ENCODE results near the gene FHIP1B. TPM values are rescaled to one million over a fixed set of nuclear protein-coding genes. Genes with fewer than 3 reads are reported as not detected.
"Not testable (repeated sequence)": the region's sequence is repeated elsewhere in the genome, so short reads cannot be mapped to it uniquely, and the experiment has no call there.

Gene FHIP1B
- total RNA-seq, result 27.6 TPM

DNA sequence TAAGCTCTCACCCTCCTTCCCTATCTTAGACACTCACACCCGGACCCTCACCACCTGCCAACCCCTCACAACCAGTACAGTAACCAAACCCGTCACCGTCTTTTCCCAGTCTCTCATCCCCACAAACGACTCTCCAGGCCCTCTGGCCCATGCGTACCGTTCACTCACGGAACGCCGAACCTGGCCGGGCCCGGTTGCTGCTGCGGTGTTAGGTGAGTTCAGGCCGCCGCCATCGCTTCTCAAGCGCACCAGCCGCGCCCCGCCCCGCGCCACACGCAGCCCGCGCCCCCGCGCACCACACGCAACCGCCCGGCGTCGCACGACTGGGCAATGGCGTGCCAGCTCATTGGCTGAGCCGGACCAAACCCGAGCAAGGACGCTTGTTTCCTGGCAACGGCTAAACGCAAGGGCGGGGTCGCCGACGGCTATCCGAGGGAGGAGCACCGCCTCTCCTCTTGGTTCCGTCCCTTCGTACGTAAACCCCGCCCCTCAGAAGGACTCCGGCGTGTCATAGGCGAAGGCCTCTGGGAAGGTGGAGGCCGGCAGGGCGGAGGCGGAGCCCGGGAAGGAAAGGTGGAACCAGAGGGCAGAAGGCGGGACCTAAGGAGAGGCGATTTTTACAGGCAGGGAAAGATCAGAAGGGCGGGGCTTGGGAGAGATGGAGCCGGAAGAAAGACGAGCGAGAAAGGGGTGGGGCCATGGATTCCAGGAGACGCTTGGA, at the start of gene FHIP1B:
FHIP1B (minus strand) TSS at position 250 of the 721 bp plus-strand sequence. CDS start 10,120 bp downstream, outside the sequence.
- Histone ChIP-seq H3K27me3 (ENCODE audit: insufficient read depth, low read length) (no peaks in the 10 kb centered on the region), H3K9me3 (ENCODE audit: low read depth, low read length) (no peaks in the 10 kb centered on the region), H3K4me1 (ENCODE audit: insufficient read depth, low read length) (peaks cover 46% of the 10 kb centered on the region), H3K4me3 (ENCODE audit: low read length) (peak within 1 kb of the TSS; percentile 85)

DNA sequence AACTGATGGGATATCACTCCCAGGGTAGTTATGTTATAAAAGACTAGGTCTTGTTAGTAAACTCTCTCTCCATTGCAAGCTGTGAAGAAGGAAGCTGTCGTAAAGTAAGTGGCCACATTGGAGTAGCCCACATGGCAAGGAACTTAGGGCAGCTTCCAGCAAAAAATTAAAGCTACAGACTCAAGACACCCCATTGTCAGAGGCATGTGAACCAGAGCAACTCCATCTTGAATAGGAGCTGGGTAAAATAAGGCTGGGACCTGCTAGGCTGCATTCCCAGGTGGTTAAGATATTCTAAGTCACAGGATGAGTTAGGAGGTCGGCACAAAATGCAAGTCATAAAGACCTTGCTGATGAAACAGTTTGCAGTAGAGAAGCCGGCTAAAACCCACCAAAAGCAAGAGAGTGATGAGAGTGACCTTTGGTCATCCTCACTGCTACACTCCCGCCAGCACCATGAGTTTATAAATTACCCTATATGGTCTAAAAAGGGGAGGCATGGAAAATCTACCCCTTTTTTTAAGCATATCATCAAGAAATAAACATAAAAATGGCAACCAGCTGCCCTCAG, 49.1 kb upstream of the FHIP1B start:
- Histone ChIP-seq H3K27me3 (ENCODE audit: insufficient read depth, low read length) (peaks cover 38% of the 10 kb centered on the region), H3K9me3 (ENCODE audit: low read depth, low read length) (no peaks in the 10 kb centered on the region), H3K4me3 (ENCODE audit: low read length) (no peak overlapping the region), H3K4me1 (ENCODE audit: insufficient read depth, low read length) (no peaks in the 10 kb centered on the region)

- not testable (repeated sequence) for H3K4me1 ChIP-seq (ENCODE audit: insufficient read depth, low read length); H3K9me3 ChIP-seq (ENCODE audit: low read depth, low read length); H3K4me3 ChIP-seq (ENCODE audit: low read length)
- H3K27me3 ChIP-seq (ENCODE audit: insufficient read depth, low read length), result peaks cover 33% of the 10 kb centered on the region
Measured at GRCh38 chr11:6280809-6281208, 46.4 kb upstream of the FHIP1B start.

DNA sequence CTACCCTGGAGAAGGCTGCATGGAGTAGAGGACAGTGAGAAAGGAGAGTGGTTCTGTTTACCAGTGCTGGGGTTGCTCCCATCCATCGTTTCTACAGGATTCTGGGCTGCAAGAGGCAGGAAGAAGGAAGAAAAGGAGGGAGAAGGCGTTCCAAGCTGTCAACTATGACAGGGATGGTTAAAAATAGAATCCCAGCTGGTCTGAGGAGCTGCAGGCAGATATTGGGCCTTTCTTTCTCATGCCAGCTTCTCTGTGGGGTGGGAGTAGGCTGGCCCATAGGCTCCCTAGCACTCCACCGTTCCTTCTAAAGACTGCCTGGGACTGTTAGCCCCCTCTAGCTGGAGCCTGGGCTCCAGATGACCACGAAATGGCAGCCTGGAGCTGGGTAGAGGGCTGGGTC, 38.8 kb upstream of the FHIP1B start:
- no peaks in the 10 kb centered on the region for H3K4me1 ChIP-seq (ENCODE audit: insufficient read depth, low read length)
- H3K27me3 ChIP-seq (ENCODE audit: insufficient read depth, low read length), result peaks cover 24% of the 10 kb centered on the region
- H3K9me3 ChIP-seq (ENCODE audit: low read depth, low read length), result no peaks in the 10 kb centered on the region
- H3K4me3 ChIP-seq (ENCODE audit: low read length), result no peak overlapping the region

DNA sequence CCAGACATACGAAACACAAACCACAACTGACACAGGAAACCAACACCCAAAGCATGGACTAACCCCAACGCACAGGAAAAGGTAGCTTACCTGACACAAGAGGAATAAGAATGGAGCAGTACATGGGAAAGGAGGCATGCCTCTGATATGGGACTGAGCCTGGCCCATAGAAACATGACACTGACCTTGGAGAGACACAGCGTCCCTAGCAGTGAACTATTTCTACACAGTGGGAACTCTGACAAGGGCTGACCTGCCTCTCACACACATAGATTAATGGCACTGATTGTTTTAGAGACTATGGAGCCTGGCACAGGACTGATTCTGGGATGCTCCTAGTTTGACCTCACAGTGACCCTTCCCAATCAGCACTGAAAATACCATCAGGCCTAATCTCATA, 37.2 kb upstream of the FHIP1B start:
- Histone ChIP-seq H3K9me3 (ENCODE audit: low read depth, low read length) (no peaks in the 10 kb centered on the region), H3K4me3 (ENCODE audit: low read length) (no peak overlapping the region), H3K27me3 (ENCODE audit: insufficient read depth, low read length) (peaks cover 19% of the 10 kb centered on the region), H3K4me1 (ENCODE audit: insufficient read depth, low read length) (no peaks in the 10 kb centered on the region)

DNA sequence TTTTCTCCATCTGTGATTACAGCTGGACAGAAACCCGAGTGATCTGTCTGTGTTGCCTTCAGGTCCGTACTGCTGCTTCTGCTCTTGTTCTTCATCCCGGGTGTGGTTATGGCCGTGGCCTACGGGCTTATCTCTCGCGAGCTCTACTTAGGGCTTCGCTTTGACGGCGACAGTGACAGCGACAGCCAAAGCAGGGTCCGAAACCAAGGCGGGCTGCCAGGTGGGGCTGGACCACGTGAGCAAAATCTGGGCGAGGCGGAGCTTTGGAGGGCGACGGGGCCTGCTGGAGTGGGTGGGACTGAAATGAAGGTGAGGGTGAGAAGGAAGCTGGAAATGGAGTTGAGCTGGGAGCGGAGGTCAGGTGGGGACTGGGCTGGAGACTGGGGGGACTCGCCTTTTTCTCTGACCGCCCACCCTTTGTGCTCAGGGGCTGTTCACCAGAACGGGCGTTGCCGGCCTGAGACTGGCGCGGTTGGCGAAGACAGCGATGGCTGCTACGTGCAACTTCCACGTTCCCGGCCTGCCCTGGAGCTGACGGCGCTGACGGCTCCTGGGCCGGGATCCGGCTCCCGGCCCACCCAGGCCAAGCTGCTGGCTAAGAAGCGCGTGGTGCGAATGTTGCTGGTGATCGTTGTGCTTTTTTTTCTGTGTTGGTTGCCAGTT, 36.3 kb upstream of the FHIP1B start:
- Histone ChIP-seq H3K4me1 (ENCODE audit: insufficient read depth, low read length) (no peaks in the 10 kb centered on the region), H3K9me3 (ENCODE audit: low read depth, low read length) (no peaks in the 10 kb centered on the region), H3K27me3 (ENCODE audit: insufficient read depth, low read length) (peaks cover 14% of the 10 kb centered on the region), H3K4me3 (ENCODE audit: low read length) (no peak overlapping the region)

DNA sequence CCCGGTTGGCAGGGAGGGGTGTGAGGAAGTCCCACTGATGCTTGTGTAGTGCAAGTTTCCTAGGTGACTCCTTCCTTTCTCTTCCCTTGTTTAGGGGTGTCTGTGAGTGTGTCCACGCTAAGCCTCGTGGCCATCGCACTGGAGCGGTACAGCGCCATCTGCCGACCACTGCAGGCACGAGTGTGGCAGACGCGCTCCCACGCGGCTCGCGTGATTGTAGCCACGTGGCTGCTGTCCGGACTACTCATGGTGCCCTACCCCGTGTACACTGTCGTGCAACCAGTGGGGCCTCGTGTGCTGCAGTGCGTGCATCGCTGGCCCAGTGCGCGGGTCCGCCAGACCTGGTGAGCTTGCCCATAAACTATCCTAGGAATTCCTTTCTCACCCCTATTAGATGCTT, 35.6 kb upstream of the FHIP1B start:
- H3K4me1 ChIP-seq (ENCODE audit: insufficient read depth, low read length), result no peaks in the 10 kb centered on the region
- H3K27me3 ChIP-seq (ENCODE audit: insufficient read depth, low read length), result peaks cover 17% of the 10 kb centered on the region
- H3K4me3 ChIP-seq (ENCODE audit: low read length), result no peak overlapping the region
- no peaks in the 10 kb centered on the region for H3K9me3 ChIP-seq (ENCODE audit: low read depth, low read length)

GRCh38 chr11:6268820-6269219, 34.4 kb upstream of the FHIP1B start:
- no peaks in the 10 kb centered on the region for H3K4me1 ChIP-seq (ENCODE audit: insufficient read depth, low read length)
- peaks cover 20% of the 10 kb centered on the region for H3K27me3 ChIP-seq (ENCODE audit: insufficient read depth, low read length)
- H3K9me3 ChIP-seq (ENCODE audit: low read depth, low read length), result no peaks in the 10 kb centered on the region
- no peak overlapping the region for H3K4me3 ChIP-seq (ENCODE audit: low read length)

- no peaks in the 10 kb centered on the region for H3K9me3 ChIP-seq (ENCODE audit: low read depth, low read length)
- no peak overlapping the region for H3K4me3 ChIP-seq (ENCODE audit: low read length)
- H3K4me1 ChIP-seq (ENCODE audit: insufficient read depth, low read length), result peaks cover 13% of the 10 kb centered on the region
- H3K27me3 ChIP-seq (ENCODE audit: insufficient read depth, low read length), result peaks cover 67% of the 10 kb centered on the region
Measured at GRCh38 chr11:6263662-6264061, 29.2 kb upstream of the FHIP1B start.

DNA sequence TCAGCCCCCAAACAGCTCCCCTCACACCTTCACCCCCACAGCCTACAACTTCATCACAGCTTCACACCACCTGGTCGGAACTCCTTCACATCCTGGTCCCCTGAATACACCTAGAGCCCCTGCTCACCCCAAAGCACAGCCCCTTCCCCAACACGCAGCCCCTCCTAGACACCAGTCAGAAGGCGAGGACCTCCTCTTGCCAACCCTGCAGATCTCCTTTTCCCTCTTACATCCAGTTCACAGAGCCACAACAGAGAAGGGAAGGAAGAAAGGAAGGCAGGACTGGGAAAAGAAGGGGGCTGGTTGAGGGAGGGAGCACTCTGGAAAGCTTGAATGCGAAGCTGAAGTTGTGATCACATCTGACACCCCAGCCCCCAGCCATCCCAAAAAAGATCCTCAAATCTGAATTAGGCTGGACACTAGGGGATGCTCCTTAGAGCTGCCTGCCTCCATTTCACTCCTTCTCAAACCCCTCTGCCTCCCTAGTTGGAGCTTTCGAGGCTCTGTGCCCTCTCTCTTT, 25.8 kb upstream of the FHIP1B start:
- no peak overlapping the region for H3K4me3 ChIP-seq (ENCODE audit: low read length)
- H3K4me1 ChIP-seq (ENCODE audit: insufficient read depth, low read length), result peaks cover 15% of the 10 kb centered on the region
- H3K9me3 ChIP-seq (ENCODE audit: low read depth, low read length), result no peaks in the 10 kb centered on the region
- peaks cover 93% of the 10 kb centered on the region for H3K27me3 ChIP-seq (ENCODE audit: insufficient read depth, low read length)

DNA sequence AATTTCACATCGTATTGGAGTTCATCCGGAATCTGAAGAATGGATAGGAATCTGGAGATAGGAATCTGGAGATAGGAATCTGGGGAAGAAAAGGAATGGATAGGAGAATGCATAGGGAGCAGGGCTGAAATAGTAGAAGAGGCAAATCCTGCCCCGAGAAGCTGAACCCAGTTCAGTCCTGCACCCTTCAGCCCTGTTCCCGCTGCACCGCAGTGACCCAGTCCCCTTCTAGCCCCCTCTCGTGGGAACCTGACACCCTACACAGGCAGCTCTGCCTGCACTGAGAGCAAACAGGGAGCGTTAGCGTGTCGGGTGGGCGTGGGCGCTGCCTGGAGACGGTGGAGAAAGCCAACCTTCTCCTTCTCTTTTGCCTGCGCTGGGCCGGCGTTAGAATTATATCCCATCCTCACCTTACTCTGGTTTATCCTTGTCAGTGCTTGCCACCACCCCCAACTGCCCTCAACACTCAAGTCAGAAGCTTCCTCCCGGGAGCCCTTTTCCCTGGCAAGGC, 24.2 kb upstream of the FHIP1B start:
- no peak overlapping the region for H3K4me3 ChIP-seq (ENCODE audit: low read length)
- peaks cover 78% of the 10 kb centered on the region for H3K27me3 ChIP-seq (ENCODE audit: insufficient read depth, low read length)
- H3K4me1 ChIP-seq (ENCODE audit: insufficient read depth, low read length), result peaks cover 15% of the 10 kb centered on the region
- H3K9me3 ChIP-seq (ENCODE audit: low read depth, low read length), result no peaks in the 10 kb centered on the region

GRCh38 chr11:6258141-6258540, 23.7 kb upstream of the FHIP1B start:
- H3K4me3 ChIP-seq (ENCODE audit: low read length), result no peak overlapping the region
- H3K9me3 ChIP-seq (ENCODE audit: low read depth, low read length), result no peaks in the 10 kb centered on the region
- peaks cover 15% of the 10 kb centered on the region for H3K4me1 ChIP-seq (ENCODE audit: insufficient read depth, low read length)
- H3K27me3 ChIP-seq (ENCODE audit: insufficient read depth, low read length), result peaks cover 73% of the 10 kb centered on the region

GRCh38 chr11:6253197-6253596, 18.8 kb upstream of the FHIP1B start:
- Histone ChIP-seq H3K27me3 (ENCODE audit: insufficient read depth, low read length) (peaks cover 28% of the 10 kb centered on the region), H3K4me3 (ENCODE audit: low read length) (no peak overlapping the region), H3K4me1 (ENCODE audit: insufficient read depth, low read length) (no peaks in the 10 kb centered on the region), H3K9me3 (ENCODE audit: low read depth, low read length) (no peaks in the 10 kb centered on the region)

GRCh38 chr11:6251990-6252473, 17.6 kb upstream of the FHIP1B start:
- no peak overlapping the region for H3K4me3 ChIP-seq (ENCODE audit: low read length)
- H3K9me3 ChIP-seq (ENCODE audit: low read depth, low read length), result no peaks in the 10 kb centered on the region
- peaks cover 16% of the 10 kb centered on the region for H3K27me3 ChIP-seq (ENCODE audit: insufficient read depth, low read length)
- H3K4me1 ChIP-seq (ENCODE audit: insufficient read depth, low read length), result no peaks in the 10 kb centered on the region

DNA sequence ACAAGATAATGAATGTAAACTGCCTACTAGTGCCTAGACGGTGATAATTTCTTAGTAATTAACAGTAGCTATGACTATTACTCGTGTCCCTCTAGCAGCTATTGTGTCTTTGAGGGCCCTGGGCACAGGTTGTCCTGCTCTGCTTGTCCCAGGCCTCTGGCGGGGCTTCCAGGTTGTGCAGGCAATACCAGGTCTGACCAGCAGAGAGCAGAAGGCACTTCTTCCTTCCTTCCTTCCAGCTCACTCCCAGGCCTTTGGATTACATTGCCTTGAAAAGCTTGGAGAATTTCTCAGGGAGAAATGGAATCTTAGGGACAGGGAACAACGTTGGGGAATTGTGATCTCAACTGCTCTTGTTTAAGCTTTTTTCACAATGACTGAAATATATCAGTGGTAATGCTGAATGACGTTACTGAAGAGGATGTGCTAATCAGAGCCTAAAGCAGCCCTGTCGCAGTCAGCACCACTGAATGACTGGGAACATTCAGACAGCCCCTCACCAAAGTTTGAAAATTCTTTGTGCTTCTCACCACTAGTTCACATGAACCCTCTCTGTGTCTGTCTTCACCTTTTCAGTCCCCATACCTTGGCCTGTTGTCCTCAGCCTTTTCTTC, 16.8 kb upstream of the FHIP1B start:
- Histone ChIP-seq H3K9me3 (ENCODE audit: low read depth, low read length) (no peaks in the 10 kb centered on the region), H3K4me1 (ENCODE audit: insufficient read depth, low read length) (no peaks in the 10 kb centered on the region), H3K4me3 (ENCODE audit: low read length) (no peak overlapping the region), H3K27me3 (ENCODE audit: insufficient read depth, low read length) (peaks cover 8% of the 10 kb centered on the region)

Data from mononuclear cell (primary cell).